ENCODE measurements around the gene SHB.
"Not testable (repeated sequence)": the region's sequence is repeated elsewhere in the genome, so short reads cannot be mapped to it uniquely, and the experiment has no call there.

SHB gene

DNA sequence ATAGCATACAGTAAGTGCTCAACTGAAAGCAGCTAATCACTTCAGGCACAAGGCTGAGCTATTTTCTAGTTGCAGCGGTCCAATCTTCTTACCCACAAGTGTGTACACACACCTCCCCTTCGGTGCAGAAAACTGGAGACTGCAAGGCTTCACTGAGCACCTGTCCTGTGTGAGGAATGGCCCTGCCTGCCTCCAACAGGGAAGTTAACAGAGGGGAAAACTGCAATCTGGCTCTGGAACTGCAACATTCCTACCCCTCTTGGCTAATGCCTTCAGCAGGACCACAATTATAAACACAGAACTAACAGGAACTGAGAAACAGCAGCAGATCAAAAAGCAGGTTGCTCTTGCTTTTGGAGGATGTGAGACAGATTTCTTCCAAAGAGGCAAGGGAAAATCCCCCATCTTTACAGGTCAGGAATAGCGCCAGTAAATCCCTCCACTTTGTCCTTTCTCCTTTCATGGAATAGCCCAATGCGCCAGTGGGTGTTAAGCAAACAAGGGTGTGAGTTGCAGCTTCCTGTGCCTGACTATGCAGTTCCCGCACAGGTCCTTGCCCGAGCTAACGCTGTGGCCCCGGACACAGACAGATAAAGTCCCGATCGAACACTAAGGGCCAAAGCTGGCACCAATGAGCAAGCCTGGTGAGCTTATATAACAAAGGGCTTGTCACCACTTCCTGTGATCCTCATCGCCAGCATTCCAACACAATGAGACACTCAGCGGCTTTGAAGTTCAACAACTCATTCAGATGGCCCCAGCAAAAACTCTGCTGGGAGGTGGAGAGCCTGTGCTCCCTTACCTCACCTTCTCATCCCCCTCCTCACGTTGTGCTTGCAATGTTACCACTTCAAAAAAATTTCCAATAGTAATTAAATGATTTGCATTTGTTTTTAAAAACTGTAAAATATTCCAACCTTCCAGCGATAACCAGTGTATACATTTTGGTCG lies 21.5 kb downstream of the SHB start:
- peak; percentile 96 for DNase-seq (ENCODE audit: low read depth)

DNA sequence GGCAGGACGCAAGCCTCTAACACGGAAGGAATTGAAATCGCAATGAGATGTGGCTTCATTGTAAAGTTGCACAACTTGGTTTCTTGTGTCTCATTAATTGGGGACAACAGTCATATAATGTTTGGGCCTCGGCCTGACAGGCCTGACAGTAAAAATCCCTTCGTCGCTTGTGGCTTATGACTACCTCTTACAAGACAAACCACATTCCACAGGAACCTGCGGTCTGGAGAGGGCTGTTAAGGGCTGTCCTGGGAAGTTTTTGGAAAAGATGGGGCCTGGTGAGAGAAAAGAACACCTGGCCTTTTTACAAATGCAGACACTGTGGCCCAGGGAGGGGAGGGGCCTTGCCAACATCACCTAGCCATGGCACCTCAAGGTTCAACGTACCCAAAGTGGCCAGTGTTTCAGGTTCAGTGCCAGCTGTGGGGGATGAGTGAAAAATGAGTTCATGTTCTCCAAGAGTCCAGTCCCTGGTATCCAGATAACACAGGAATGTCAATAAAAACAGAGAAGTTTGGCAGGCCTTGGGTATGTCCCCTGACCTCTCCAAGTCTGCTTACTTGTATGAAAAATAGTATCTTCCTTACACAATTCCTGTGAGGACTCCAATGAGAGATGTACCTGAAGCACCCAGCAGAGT lies 22.2 kb downstream of the SHB start:
- peak; percentile 90 for DNase-seq (ENCODE audit: low read depth)
- TF ChIP-seq, protein P1, sequence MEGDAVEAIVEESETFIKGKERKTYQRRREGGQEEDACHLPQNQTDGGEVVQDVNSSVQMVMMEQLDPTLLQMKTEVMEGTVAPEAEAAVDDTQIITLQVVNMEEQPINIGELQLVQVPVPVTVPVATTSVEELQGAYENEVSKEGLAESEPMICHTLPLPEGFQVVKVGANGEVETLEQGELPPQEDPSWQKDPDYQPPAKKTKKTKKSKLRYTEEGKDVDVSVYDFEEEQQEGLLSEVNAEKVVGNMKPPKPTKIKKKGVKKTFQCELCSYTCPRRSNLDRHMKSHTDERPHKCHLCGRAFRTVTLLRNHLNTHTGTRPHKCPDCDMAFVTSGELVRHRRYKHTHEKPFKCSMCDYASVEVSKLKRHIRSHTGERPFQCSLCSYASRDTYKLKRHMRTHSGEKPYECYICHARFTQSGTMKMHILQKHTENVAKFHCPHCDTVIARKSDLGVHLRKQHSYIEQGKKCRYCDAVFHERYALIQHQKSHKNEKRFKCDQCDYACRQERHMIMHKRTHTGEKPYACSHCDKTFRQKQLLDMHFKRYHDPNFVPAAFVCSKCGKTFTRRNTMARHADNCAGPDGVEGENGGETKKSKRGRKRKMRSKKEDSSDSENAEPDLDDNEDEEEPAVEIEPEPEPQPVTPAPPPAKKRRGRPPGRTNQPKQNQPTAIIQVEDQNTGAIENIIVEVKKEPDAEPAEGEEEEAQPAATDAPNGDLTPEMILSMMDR (conservative IDR thresholded peaks at IDR 0.05; ENCODE audit: low read length) = no peak
- H3K4me3 ChIP-seq (ENCODE audit: low read length) = no peak overlapping the region

More for the DNA sequence above, 21.5 kb downstream of the SHB start:
- H3K4me3 ChIP-seq (ENCODE audit: low read length) = peak overlapping the region; percentile 43
- TF ChIP-seq, protein P1 (conservative IDR thresholded peaks at IDR 0.05; ENCODE audit: low read length) = no peak

DNA sequence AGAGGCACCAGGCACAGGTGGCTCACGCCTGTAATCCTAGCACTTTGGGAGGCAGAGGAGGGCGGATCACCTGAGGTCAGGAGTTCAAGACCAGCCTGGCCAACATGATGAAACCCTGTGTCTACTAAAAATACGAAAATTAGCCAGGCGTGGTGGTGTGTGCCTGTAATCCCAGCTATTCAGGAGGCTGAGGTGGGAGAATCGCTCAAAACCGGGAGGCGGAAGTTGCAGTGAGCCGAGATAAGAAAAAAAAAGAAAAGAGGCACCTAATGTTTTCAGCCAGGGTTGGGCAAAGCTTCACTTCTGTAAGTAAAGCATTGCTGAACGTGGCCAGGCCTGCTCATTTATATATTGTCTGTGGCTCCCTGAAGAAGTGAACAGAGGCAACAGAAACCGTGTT lies 23.1 kb downstream of the SHB start:
- H3K4me3 ChIP-seq (ENCODE audit: low read length); DNase-seq (ENCODE audit: low read depth): not testable (repeated sequence)

DNA sequence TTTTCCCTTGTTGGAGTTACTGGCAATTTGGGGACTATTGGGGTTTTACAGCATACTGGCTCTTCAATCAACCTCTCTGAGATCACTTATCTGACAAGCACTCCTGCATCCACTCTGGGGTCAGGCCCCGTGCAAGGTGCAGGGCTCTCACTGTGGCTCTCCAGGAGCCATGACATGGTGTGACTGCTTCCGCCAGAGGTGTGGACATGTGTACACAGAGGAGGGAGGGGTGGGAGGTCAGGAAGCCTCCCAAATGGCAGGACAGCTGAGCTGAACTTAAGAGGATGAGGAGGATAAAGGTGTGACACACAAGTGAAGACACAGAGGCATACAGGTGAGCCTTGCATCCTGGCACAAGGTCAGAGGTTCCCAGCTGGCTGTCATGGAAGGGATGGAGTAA lies 24.3 kb downstream of the SHB start:
- TF ChIP-seq, protein P1 (conservative IDR thresholded peaks at IDR 0.05; ENCODE audit: low read length) = no peak
- H3K4me3 ChIP-seq (ENCODE audit: low read length) = no peak overlapping the region
- no peak for DNase-seq (ENCODE audit: low read depth)

DNA sequence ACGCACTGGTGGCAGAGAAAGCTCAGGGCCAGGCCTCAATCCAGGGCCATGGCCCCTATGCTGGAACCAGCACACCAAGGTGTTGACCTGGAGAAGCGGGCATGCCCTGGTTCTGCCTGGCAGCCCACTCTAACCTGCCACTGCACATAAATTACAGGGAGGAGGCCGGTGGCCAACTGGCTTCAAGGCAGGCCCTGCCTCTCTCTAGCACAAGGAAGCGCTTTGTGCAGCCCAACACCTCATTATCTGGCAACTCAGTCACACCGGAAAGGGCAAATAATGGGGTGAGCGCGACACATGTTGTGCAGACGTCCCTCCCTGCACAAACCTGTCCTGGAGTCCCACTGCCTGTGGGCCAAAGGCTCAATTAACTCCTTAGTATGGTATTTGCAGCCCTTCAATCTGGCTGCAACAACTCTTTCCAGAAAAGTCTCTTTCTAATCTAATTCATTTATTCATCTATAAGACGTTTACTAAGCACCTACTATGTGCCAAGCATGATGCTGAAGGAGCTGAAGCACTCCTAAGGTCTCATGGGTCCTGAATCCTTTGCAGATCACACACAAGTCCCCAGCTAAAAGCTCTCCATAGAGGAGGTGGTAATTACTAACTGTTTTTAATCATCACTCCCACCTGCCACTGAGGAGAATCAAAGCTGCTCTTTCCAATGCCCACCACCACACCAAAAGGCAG lies 24.9 kb downstream of the SHB start:
- TF ChIP-seq, protein P1 (conservative IDR thresholded peaks at IDR 0.05; ENCODE audit: low read length) = no peak
- no peak overlapping the region for H3K4me3 ChIP-seq (ENCODE audit: low read length)
- no peak for DNase-seq (ENCODE audit: low read depth)

DNA sequence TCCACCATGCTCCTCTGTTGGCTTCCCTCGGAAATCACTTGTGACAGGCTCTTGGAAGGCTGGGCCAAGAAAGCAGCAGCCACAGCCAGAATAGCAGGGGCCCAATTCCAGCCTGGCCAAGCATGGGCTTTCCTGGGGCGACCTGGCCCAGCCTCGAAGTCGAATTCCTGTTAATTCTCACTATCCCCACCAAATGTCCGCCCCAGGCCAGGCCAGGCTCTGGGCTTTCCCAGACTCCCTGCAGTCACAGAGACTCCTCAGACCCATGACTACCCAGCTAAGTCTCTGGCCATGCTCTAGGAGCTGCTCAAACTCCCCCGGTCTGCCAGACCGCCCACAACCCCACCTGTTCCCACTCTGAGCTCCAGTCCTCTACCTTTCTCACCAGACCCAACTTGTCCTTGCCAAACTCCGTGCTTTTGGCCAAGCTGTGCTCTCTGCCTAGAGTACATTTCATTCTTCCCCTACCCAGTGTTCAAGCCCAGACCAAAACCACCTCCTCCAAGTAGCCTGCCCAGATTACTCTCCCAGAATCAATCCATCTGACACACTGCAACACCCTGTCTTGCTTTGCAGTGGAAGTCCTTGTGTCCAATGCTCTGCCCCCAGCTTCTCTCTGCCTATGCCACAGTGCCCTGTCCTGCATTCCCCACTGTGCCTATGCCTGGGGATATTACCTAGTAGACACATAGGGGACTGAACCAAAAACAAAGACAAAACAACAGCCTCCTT lies 26.2 kb downstream of the SHB start:
- TF ChIP-seq, protein P1 (conservative IDR thresholded peaks at IDR 0.05; ENCODE audit: low read length) = no peak
- no peak overlapping the region for H3K4me3 ChIP-seq (ENCODE audit: low read length)
- DNase-seq (ENCODE audit: low read depth) = no peak

All from AG10803 (cell line).